Calu3 (cell line): ENCODE results near the gene FAM180A. TPM values are rescaled to one million over a fixed set of nuclear protein-coding genes. Genes with fewer than 3 reads are reported as not detected.

Experiments used
- BruUV-seq: library from RNA; stranded (reverse); fragments of 400-500 nt; replicated peaks from 2 replicates; lab custom pipeline; 2021; lab: Mats Ljungman, UMichigan
- CTCF ChIA-PET: fragments of 300-600 bp; sonication (Branson Sonifier 250); formaldehyde crosslinking; loops from one replicate; lab custom pipeline; 2022; ENCODE audit warnings: antibody characterized with exemption; lab: Charles Lee
- DNase-seq: peaks from one replicate; pipeline ENCODE4 v3.0.0; 2022
- H3K27ac Mint-ChIP-seq: one replicate; pipeline ENCODE4 v1.8.0; 2022; ENCODE audit warnings: mixed read lengths; ENCODE audit not compliant: unreplicated experiment
- H3K27me3 Mint-ChIP-seq: one replicate; pipeline ENCODE4 v1.8.0; 2022; ENCODE audit warnings: mixed read lengths; ENCODE audit not compliant: unreplicated experiment
- H3K36me3 Mint-ChIP-seq: one replicate; pipeline ENCODE4 v1.8.0; 2022; ENCODE audit warnings: mild to moderate bottlenecking, moderate library complexity, mixed read lengths; ENCODE audit not compliant: insufficient read depth, unreplicated experiment
- H3K4me1 Mint-ChIP-seq: one replicate; pipeline ENCODE4 v1.8.0; 2022; ENCODE audit warnings: mild to moderate bottlenecking, low read depth, mixed read lengths; ENCODE audit not compliant: unreplicated experiment
- H3K4me3 Mint-ChIP-seq: one replicate; pipeline ENCODE4 v1.8.0; 2022; ENCODE audit warnings: mild to moderate bottlenecking, low read depth, moderate library complexity, mixed read lengths; ENCODE audit not compliant: unreplicated experiment
- H3K9me3 Mint-ChIP-seq: one replicate; pipeline ENCODE4 v1.8.0; 2022; ENCODE audit warnings: low read depth, mixed read lengths; ENCODE audit not compliant: unreplicated experiment
- intact Hi-C: fragments of 100-400 bp; cut with micrococcal nuclease; formaldehyde crosslinking; loops from one replicate; pipeline ENCODE4 v1.10.0; 2022; ENCODE audit not compliant: unreplicated experiment
- total RNA-seq: library from RNA; stranded (reverse); gene quantifications from 2 replicates; pipeline ENCODE4 v1.2.3, GENCODE V29; 2022
- TF ChIP-seq, protein P1 (sequence below): fragments of 200-600 bp; IDR thresholded peaks from one replicate; pipeline ENCODE4 v1.8.0; 2022; ENCODE audit warnings: antibody characterized with exemption; ENCODE audit not compliant: unreplicated experiment

The FAM180A gene
- total RNA-seq, 1 experiment from 2014 or later = not detected

DNA sequence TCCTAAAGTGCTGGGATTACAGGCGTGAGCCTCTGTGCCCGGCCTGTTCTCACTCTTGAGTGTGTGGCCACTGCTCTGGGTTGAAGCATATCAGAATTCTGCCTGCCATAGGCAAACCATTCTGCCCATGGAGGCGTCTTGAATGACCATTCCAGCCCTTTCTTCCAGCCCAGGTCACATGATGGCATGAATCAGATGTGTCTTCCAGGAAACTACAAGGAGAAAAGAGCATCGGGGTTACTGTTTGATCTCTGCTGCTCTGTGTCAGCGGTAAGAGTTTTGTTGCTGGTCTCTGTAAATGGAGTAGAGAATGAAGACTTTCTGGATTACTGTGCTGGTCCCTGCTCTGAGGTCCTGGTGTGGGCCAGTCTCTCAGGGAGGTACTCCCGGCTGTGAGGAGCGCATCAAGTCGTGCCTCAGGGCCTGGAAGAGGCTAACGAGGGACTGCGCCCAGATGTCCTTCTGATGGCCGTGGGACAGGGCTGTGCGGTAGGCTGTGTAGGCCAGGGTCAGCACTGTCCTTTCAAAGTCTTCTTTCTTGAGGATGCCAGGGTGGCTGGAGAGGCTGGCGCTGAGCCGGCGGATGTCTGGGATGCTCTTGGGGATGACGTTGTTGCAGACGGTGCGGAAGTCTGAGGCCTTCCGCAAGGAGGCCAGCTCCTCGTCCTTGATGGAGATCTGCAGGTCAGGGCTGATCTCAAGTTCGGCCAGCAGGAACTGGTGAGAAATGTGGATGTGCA, 14.8 kb downstream of the FAM180A start:
- no peaks in the 10 kb centered on the region for H3K9me3 Mint-ChIP-seq
- intact Hi-C loops = no loop called here
- H3K36me3 Mint-ChIP-seq = no peaks in the 10 kb centered on the region
- no TSS peak for BruUV-seq
- no peak overlapping the region for H3K4me3 Mint-ChIP-seq
- no peaks in the 10 kb centered on the region for H3K4me1 Mint-ChIP-seq
- TF ChIP-seq, protein P1, sequence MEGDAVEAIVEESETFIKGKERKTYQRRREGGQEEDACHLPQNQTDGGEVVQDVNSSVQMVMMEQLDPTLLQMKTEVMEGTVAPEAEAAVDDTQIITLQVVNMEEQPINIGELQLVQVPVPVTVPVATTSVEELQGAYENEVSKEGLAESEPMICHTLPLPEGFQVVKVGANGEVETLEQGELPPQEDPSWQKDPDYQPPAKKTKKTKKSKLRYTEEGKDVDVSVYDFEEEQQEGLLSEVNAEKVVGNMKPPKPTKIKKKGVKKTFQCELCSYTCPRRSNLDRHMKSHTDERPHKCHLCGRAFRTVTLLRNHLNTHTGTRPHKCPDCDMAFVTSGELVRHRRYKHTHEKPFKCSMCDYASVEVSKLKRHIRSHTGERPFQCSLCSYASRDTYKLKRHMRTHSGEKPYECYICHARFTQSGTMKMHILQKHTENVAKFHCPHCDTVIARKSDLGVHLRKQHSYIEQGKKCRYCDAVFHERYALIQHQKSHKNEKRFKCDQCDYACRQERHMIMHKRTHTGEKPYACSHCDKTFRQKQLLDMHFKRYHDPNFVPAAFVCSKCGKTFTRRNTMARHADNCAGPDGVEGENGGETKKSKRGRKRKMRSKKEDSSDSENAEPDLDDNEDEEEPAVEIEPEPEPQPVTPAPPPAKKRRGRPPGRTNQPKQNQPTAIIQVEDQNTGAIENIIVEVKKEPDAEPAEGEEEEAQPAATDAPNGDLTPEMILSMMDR = no peak
- no peak overlapping the region for H3K27ac Mint-ChIP-seq
- CTCF ChIA-PET = no interaction called here
- DNase-seq = no peak
- H3K27me3 Mint-ChIP-seq = peaks cover 29% of the 10 kb centered on the region

DNA sequence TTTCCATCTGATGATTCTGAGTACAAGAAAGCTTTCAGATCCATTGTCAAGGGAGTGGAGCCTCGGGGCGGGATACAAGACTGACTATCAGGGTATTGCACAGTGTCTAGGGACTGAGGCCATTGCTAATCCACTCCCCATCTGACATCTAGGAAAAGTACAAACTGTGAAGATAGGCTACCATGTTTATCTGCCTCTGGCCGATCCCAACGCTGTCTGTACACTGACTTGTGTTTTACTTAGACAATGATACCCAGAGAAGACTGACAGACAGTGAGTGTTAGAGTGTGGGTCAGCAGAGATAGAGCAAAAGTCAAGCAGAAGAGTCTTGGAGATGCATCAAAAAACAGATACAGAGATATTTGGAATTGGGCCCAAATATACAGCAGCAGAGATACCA, 17.5 kb downstream of the FAM180A start:
- DNase-seq = no peak
- Mint-ChIP-seq H3K4me3 (no peak overlapping the region), H3K36me3 (no peaks in the 10 kb centered on the region), H3K9me3 (no peaks in the 10 kb centered on the region), H3K27ac (no peak overlapping the region), H3K4me1 (no peaks in the 10 kb centered on the region), H3K27me3 (peaks cover 56% of the 10 kb centered on the region)
- no TSS peak for BruUV-seq
- CTCF ChIA-PET = no interaction called here
- TF ChIP-seq, protein P1 = no peak
- intact Hi-C loops = no loop called here

DNA sequence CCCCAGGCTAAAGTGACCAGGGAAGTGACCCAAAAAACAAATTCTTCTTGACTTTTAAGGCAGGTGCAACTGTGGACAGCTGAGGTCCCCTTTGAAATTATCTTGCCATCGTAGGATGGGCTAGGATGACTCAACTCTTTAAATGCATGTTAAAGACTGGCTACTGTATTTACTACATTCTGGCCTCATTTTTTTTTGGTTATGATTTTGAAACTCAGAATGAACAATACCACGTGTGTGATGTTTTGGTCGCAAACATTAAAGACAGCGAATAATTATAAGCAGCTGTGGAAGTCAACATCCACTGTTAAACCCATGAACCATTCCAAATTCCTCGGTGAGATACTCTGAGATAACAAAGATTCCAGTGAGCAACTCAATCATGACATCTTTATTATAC, 19.4 kb downstream of the FAM180A start:
- Mint-ChIP-seq H3K9me3 (no peaks in the 10 kb centered on the region), H3K4me1 (no peaks in the 10 kb centered on the region), H3K4me3 (no peak overlapping the region), H3K27ac (no peak overlapping the region), H3K27me3 (peaks cover 65% of the 10 kb centered on the region), H3K36me3 (no peaks in the 10 kb centered on the region)
- CTCF ChIA-PET = no interaction called here
- TF ChIP-seq, protein P1 = no peak
- DNase-seq = no peak
- intact Hi-C loops = no loop called here
- BruUV-seq = no TSS peak

DNA sequence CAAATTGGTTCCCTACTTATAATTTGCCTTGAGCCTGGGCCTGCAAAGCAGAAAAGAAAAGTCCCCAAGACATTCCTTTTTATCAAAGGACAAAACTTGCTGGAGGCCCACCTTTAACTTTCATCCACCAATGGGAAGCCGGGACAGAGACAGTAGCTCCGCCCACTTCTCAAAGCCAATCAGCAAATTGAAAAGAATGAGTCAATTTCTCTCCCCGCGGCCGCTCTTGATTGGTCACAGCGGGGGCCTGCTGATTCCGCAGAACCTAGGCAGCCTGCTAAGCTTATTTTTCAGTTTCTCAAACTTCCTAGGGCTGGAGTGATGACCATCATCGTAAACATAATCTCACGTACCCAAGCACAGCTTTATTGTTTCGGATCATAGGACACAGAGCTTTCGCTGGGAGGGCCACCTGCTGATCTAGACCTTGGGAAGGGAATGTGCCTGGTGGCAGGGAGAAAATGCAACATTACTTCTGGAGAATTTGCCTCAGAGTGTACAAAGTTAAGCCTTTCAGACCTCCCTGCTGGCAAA, 20.4 kb downstream of the FAM180A start, which contains the start of gene SLC13A4:
SLC13A4 (minus strand) TSS at position 51 of the 534 bp plus-strand sequence. CDS start 690 bp downstream, outside the sequence.
- TF ChIP-seq, protein P1 = no peak
- intact Hi-C loops = no loop called here
- CTCF ChIA-PET = no interaction called here
- H3K27ac Mint-ChIP-seq = no peak within 1 kb of the TSS
- no peaks in the 10 kb centered on the region for H3K36me3 Mint-ChIP-seq
- BruUV-seq = no TSS peak
- DNase-seq = no peak
- no peak within 1 kb of the TSS for H3K4me3 Mint-ChIP-seq
- H3K27me3 Mint-ChIP-seq = peaks cover 75% of the 10 kb centered on the region
- H3K9me3 Mint-ChIP-seq = no peaks in the 10 kb centered on the region
- no peaks in the 10 kb centered on the region for H3K4me1 Mint-ChIP-seq
